HG02981 (cell line): Measurements from ENCODE around the gene PRG2.

Source experiments
- ATAC-seq: cut with Tn5 transposase; IDR thresholded peaks from one replicate; pipeline ENCODE4 v1.9.1; 2021; ENCODE audit warnings: mild to moderate bottlenecking, moderate library complexity; ENCODE audit not compliant: unreplicated experiment

Gene PRG2

DNA sequence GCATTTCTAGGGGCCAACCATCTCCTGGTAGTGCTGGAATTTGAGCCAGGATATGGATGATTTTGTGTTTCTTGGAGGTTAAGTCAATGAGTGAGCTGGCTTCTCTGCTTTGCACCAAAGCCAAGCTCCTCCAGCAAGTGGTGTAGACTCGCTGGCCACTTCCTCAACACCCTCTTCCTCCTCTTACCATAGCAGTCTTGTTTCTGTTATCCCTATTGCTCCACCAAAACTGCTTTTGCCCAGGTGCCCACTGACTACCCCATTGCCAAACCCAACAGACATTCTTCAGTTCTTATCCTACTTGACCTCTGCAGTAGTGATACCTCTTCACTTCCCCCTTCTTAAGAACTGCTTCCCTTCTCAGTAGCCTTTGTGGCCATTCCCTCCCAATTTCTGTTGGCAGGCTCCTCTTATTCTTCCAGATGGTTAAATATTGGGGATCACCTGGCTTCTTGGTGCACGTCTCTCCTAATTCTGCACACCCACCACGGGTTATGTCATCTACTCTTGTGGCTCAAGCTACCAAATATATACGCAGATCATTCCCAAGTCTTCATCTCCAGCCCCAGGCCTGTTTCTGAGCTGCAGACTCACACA is 7.0 kb upstream of the PRG2 start:
- ATAC-seq = no peak

DNA sequence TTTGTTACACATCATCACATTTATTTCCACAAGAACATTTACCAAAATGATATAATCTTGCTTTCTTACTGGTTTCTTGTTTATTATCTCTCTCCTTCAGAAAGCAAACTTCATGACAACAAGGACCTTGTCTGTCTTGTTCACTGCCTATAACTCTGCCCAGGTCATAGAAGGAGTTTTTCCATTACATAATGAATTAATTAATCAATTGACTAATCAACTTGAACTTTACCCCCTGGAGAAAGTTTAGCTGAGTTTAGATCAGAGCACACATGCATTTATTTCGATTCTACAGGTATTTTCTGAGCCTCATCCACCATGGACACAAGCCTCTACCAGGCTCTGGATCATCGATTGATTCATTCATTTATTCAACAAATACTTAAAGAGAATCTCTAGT is 6.3 kb upstream of the PRG2 start:
- ATAC-seq = no peak

DNA sequence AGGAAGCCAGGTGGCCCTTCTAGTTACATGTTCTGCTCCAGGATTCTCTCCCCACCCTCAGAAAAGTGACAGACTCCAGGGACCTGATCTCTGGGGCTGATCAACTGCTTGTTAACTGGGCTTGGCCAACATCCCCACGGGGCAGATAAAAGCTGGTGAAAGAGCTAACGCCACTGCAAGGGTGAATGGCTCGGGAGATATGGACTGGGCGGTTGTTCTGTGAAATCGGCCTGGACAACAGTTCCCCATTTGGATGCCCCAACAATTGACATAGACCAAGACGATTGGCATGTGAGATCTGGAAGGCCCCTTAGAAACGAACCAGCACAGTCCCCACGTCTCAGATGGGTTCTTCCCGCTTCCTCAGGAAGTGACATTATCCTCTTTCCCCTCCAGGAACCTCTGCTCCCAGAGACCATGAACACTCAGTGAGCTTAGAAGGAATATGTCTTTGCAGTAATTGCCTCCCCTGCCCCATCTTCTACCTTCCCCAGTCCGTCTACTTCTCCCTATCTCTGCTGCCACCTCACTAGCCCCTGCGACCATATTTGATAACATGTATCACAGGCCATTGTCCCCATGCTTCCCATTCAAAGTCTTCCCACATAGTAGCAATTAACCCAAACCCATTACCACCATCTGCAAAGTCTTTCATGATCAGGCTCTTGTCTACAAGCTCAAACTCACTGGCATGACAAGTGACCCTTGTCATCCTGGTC is 5.6 kb upstream of the PRG2 start:
- ATAC-seq = no peak

DNA sequence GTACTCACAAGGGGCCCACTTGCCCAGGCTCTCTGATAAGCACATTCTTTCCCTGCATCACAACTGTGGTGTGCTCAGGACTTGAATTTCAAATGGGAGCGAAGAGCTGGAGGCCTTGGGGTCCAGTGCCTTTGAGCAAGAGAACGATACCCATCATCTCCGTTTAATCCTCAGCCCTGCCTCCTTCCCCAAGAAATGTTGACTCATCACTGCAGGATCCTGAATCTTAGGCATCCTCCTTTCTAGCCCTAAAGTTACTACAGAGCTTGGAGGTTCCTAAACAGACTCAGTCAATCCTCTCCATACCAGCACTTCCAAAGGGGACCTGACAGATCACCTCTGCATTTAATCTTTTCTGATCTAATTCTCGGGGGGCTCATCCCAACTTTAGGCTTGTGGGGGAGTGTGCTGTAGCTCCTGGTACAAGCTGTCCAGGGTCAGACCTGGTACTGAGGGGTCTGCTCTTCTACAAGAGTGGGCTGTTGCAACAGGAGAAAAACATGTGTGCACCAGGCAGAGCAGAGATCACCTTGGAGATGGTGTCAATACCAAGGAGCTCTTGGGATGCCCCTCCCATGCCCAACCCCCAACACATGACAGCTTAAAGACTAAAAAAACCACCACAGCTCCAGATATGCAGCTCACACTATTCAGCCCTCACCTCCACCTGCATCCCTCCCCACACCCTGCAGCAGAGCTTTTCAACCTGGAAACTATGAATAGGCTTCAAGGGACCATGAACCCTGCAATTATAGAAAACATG is 3.9 kb upstream of the PRG2 start:
- ATAC-seq = no peak

DNA sequence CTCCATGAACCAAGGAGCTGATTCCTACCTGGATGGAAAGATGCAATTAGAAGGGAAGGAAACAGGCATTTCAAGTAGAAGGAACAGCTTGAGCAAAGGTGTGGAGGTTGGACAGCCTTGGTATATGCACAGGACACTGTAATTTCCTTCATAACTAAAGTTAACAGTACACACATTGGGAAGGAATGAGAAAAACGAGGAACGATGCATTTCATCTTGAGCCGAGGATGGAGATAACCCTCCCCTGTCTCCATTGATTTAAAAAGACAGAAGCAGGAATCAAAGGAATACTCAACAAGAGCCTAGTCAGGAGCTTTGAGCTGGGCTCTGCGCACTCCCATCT is 2.3 kb upstream of the PRG2 start:
- ATAC-seq = no peak

DNA sequence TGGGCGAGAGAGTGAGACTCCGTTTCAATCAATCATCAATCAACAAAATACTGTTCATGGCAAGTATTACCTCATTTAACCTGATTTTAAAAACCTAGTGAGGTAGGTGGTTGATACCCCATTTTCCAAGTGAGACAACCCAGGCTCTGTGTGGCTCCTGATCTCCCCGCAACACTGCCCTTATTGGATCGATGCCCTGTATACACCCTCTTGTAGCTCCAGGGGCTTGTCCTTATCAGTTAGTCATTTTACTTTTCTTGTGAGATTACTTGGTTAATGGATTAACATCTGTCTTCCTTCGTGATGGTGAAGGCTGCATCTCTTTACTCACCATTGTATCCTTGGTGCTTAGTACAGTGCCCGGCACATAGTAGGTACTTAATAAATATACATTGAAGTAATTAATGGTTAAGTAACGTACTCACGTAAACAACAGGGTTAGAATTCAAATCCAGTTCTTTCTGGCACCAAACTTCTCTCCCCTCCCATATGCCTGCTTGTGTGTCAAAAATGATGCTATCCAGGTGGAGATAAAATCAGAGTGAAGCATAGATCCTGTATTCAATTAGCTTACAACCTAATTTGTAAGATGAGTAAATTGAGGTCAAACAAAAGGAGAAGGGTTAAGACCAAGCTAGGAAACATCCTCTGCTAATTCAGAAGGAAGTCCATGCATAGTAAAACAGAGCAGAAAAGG is 1.8 kb upstream of the PRG2 start:
- ATAC-seq = no peak

DNA sequence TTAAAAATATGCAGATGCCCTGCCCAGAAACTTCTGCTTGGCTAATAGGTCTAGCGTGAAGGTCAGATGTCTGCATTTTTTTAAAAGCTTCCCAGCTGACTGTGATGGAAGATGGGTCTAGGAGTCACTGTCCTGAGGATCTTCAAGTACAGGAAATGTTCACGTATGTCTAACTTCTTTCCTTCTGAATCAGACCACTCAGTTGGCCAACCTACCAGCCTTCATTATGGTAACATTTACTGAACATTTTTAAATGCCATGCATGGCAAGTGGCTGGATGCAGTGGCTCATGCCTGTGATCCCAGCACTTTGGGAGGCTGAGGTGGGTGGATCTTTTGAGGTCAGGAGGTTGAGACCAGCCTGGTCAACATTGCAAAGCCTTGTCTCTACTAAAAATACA is 1.1 kb upstream of the PRG2 start:
- no peak for ATAC-seq

DNA sequence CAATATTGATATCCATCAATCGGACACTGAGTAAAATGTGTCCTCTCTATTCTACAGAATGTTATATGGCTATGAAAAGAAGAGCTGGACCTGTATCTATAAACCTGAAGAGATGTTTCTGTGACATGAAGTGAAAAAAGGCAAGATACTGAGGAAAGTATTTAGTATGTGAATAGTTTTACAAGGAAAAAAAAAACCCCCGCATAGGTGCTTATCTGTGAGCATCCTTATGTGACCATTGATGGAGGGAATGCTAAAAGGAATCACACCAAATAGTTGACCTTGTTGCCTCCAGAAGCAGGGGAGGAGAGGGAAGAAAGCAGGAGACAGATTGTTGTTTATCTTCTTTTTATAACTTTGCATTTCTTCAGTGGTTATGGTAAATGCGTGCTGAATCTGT is 661 bp upstream of the PRG2 start:
- ATAC-seq = no peak

DNA sequence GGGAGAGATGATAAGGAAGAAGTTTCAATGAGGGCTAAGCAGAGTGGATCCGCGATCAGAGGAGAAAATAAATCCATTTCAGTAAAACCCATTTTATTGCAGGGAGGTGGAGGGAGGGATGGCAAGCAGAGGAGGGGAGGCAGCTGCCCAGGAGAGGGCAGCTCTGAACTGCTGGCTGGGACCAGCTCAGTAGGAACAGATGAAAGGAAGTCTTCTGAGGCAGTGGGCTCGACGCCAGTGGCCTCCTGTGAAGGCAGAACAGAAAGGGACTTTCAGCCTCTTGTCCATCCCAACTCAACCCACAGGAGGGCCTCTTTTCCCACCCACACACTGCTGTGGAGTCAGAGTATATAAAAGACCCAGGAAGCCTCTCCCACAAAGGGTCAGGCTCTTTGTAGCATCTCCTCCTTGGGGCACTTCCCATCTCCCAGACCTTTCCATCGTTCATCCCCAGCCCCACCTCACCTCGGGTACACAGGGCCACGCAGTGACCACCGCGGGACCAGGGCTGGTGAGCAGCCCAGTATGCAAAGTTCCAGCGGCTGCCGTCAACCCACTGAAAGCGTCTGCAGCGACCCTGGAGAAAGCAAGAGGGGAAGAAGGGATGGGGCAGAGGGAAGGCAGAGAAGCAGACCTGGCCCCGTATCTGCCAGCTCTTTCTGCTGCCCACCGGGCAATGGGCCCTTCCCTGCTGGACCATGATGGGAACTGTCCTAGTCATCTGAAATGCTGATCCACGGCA is 3.0 kb downstream of the PRG2 start:
- no peak for ATAC-seq

DNA sequence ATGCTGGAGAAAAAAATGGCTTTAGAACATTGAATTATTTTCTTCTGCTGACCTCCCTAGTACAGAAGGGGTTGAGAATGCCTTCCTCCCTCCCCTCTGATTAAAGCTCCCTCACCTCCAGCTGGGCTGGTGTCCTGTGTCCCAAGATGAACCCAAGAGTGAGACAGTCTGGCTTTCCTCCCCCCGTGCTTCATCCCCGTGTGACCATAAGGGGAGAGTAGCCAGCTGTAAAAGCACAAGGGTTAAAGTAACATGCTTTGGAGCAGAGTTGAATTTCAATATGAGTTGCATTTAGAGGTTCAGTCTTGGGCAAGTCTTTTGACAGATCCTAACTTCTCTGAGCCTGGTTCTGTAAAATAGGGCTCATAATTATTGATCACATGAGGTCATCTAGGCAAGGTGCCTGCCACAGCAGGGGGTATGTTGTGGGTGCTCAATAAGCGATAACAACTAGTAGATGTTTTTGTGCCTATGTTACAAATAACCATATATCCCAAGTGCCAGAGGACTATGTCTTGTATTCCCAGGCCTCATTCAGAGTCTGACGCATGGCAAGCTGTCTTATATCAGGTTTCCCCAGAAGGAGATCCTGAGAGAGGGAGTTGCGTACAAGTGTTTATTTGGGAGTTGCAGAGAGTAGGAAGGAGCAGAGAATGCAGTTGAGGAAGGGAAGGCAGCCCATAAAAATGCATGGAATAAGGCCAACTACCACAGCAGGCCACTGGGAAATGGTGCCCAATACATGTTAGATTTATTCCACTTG is 4.1 kb downstream of the PRG2 start:
- no peak for ATAC-seq

DNA sequence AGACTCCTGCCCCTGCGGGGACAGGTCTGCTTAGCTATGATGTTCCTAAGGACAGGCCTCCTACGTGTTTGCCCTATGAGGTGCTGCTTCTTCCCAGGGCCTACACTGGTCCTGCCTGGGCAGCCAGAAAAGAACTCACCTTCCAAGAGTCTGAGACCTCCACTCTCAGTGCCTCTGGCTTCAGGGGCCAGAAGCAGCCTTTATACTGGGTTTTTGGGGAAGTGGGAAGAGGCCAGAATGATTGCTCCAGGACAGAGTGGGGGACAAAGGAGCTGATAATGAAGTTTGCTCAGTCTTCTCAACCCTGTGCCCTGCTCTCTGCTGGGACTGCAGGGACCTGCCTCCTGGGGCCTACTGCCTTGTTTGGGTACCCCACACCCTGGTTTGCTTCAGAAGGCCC is 9.5 kb downstream of the PRG2 start, which contains the start of gene PRG3:
Gene PRG3, minus strand, starts transcription at position 176 of the 400 bp plus-strand sequence. CDS start 442 bp downstream, outside the sequence.
- ATAC-seq = no peak

DNA sequence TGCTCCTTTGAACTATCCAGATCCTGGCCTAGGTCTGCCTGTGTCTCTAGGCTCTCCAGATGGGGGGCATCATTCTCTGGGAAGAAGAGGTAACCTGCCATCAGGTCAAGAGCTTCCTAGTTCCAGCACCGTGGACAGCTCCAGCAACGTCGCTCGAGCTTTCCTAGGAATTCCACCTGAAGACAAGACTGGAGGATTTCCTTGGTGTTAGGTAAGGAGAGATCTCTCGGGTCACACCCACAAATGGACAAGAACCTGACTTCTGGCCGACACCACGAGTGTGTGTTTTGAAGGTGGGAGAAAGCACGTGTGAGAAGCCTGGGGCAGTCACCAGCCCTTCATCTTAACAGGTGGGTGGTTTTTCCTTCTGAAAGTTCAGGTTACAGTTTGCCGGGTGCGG is 10.7 kb downstream of the PRG2 start:
- ATAC-seq = no peak

DNA sequence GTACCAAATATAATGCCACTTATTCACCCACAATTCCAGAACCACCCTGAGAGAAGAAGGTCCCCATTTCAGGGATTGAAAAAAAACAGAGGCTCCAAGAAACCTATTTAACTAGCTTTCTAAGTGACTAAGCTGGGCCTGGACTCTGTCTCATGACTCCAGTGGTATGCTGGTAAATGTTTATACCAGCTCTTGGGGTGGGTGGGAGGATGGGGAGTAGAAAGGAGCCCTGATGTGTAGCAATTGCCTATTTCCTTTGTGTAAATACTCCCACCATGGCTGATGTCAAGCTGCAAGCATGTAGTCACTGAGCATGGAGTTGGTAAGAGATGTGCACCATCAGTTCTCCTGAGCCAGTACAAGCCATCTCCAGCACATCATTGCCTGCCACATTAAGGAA is 12.3 kb downstream of the PRG2 start:
- no peak for ATAC-seq

DNA sequence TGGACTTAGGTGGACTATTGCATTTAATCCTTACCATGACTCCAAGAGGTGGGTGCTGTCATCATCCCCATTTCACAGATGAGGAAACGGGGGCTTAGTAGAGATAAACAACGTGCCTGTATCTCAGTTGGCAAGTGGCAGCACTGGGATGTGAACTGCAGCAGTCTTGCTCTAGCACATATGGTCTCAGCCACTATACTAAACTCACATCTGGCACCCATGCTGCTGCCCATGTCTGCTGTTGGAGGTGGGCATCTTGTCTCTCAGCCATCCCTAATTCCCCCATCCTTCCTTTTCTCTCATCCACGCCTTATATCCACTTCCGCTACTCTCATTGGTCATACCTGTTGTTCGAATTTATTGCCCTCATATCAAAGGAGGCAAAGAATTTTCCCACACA is 13.3 kb downstream of the PRG2 start:
- ATAC-seq = no peak

DNA sequence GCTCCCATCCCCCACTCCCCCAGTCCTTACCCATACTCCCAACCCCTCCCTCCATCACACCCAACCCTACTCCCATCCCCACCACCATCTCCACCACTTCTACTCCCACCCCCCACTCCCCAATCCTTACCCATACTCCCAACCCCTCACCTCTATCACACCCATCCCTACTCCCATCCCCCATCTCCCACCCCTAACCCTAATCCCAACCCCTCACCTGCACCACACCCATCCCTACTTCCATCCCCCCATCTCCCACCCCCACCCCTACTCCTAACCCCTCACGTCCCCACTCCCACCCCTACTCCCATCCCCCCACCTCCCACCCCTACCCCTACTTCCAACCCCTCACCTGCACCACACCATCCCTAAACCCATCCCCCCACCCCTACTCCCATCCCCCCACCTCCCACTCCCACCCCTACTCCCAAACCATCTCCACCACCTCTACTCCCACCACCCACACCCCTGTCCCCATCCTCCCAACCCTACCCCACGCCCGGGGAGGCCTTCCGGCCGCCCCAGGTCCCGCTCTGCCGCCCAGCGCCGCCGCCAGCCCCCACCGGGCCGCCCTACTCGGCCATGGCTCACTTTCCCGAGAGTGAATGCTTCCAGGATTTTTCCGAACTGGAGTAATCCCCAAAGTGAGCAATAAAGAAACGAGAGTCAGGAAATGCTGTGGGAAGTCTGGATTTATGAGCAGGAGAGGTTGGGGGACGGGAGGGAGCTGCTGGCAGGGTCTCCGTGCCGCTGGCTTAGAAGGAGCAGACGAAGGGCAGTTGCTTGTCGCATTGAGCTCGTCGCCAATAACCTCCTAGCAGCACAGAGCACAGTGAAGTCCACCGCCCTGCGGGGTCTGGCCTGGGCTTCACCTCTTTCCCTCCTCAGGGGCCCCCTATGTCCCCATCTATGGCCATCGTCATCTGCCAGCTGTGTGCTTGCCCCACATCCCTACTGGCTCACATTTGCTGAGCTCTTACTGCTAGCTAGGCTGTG is 14.1 kb downstream of the PRG2 start:
- ATAC-seq = no peak

DNA sequence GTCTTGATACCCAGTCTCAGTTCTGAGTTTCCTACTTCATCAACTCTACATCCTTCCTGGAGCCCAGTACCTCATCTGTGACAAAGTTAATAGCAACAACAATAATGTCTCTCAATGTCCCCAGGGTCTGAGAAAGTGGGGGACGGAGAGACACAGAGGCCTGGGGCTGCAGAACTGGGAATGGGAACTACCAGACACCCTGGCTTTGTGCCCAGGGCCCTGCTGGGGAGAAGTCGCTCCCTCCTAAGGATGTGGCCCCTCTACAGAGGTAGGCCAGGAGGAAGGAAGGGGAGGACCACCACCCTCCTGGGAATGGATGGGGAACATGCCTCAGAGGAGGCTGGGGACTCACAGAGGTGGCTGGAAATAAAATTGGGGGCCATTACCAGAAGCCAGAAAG is 15.0 kb downstream of the PRG2 start:
- no peak for ATAC-seq

DNA sequence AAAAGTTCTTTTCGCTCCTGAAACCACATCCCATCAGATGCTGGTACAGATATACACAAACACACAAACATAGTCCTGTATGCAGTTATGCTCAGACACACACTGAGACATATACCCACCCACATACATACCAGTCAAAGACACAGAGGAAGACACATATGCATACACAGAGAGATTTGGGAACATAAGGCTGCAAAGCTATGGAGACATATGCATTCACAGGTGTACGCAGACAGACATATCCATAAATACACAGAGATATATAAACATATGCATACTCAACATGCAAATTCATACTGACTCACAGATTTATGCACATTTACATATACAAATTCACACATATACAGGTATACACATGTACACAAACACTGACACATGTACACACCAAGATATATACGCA is 15.5 kb downstream of the PRG2 start:
- ATAC-seq = no peak

DNA sequence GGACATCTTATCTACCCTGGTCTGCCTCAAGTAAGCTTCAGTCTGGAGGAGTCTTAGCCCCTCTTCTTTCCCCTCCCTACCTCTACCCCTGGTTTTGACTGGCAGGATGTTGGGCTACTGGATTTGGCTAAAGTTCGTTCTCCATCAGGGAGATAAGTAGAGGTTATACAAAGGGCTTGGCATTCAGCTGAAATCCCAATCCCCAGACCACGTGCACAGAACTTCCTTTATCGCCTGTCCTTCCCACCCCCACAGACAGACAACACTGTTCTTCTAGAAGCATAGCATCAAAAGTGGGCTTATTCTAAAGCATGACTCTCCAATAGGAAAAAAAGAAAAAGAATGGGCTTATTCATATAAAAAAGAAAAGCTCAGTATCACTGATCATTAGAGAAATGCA is 17.3 kb downstream of the PRG2 start:
- ATAC-seq = no peak

DNA sequence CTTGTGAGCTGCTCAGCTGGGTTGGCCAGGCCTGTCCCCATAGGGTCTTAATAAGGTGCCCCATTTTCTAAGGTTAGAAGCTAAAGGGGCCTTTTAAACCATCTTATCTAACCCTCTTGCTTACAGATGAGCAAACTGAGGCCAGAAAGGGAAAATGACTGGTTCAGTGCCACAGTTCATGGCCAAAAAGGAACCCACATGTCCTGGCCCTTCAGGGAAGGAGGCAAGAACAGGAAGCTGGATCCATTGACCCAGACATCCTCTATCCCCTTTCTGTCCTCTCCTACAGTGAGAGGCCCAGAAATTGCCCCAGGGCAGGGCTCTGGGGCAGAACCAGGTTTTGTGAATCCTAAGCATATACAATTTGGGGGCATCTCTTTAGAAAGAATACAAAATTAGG is 19.5 kb downstream of the PRG2 start:
- no peak for ATAC-seq
